ENCODE data around the gene METTL25.

The METTL25 gene

GRCh38 chr12:82470906-82471512, 112.7 kb downstream of the METTL25 start:
- no peak for DNase-seq (ENCODE audit: low read depth)

GRCh38 chr12:82473111-82473754, 114.9 kb downstream of the METTL25 start:
- no peak for DNase-seq (ENCODE audit: low read depth)

GRCh38 chr12:82474181-82474797, 116.0 kb downstream of the METTL25 start:
- DNase-seq (ENCODE audit: low read depth) = no peak

- DNase-seq (ENCODE audit: low read depth) = peak; percentile 15
Observed at GRCh38 chr12:82474798-82475184, 116.5 kb downstream of the METTL25 start.

- DNase-seq (ENCODE audit: low read depth) = no peak
Observed at GRCh38 chr12:82475211-82475610, 116.9 kb downstream of the METTL25 start.

GRCh38 chr12:82476511-82476910, 118.2 kb downstream of the METTL25 start:
- no peak for DNase-seq (ENCODE audit: low read depth)

- DNase-seq (ENCODE audit: low read depth) = peak; percentile 26
Observed at GRCh38 chr12:82479511-82479910, 121.2 kb downstream of the METTL25 start.

- DNase-seq (ENCODE audit: low read depth) = no peak
Observed at GRCh38 chr12:82480606-82481005, 122.3 kb downstream of the METTL25 start.

- DNase-seq (ENCODE audit: low read depth) = no peak
Observed at GRCh38 chr12:82481954-82482353, 123.6 kb downstream of the METTL25 start.

- DNase-seq (ENCODE audit: low read depth) = no peak
Observed at GRCh38 chr12:82486524-82487235, 128.4 kb downstream of the METTL25 start.

- no peak for DNase-seq (ENCODE audit: low read depth)
Observed at GRCh38 chr12:82504409-82504808, 146.1 kb downstream of the METTL25 start.

- no peak for DNase-seq (ENCODE audit: low read depth)
Observed at GRCh38 chr12:82505150-82505549, 146.8 kb downstream of the METTL25 start.

GRCh38 chr12:82507686-82508085, 149.4 kb downstream of the METTL25 start:
- DNase-seq (ENCODE audit: low read depth) = no peak

- no peak for DNase-seq (ENCODE audit: low read depth)
Observed at GRCh38 chr12:82510386-82510785, 152.1 kb downstream of the METTL25 start.

- no peak for DNase-seq (ENCODE audit: low read depth)
Observed at GRCh38 chr12:82514880-82515279, 156.6 kb downstream of the METTL25 start.

GRCh38 chr12:82515652-82516051, 157.3 kb downstream of the METTL25 start:
- DNase-seq (ENCODE audit: low read depth) = no peak

- no peak for DNase-seq (ENCODE audit: low read depth)
Observed at GRCh38 chr12:82517027-82517426, 158.7 kb downstream of the METTL25 start.

GRCh38 chr12:82517808-82518207, 159.5 kb downstream of the METTL25 start:
- no peak for DNase-seq (ENCODE audit: low read depth)

GRCh38 chr12:82519510-82519909, 161.2 kb downstream of the METTL25 start:
- no peak for DNase-seq (ENCODE audit: low read depth)

GRCh38 chr12:82522285-82522684, 164.0 kb downstream of the METTL25 start:
- no peak for DNase-seq (ENCODE audit: low read depth)

GRCh38 chr12:82522762-82523161, 164.4 kb downstream of the METTL25 start:
- DNase-seq (ENCODE audit: low read depth) = no peak

- no peak for DNase-seq (ENCODE audit: low read depth)
Observed at GRCh38 chr12:82523996-82524395, 165.7 kb downstream of the METTL25 start.

- DNase-seq (ENCODE audit: low read depth) = no peak
Observed at GRCh38 chr12:82524641-82525040, 166.3 kb downstream of the METTL25 start.

Measured in HS-5 (cell line).